Esophagus squamous epithelium (tissue), 4 donors: ENCODE data around the gene KRABD2.

Experiments used
- POLR2A ChIP-seq, 4 donors: fragments of 450-650 bp; IDR thresholded peaks; one replicate each; pipeline ENCODE4 v1.6.1; 2017; ENCODE audit warnings: antibody characterized with exemption in 4 of 4, mild to moderate bottlenecking in 4 of 4, moderate library complexity in 3 of 4
- TF ChIP-seq, protein P1 (sequence below), 6 experiments: fragments of 450-650 bp in 4 of 6; fragments of 200-600 bp in 2 of 6; sonication (generic) in 2 of 6; IDR thresholded peaks; one replicate each; pipeline ENCODE4 v1.5.1; 2016 to 2019; ENCODE audit warnings: antibody characterized with exemption in 6 of 6, mild to moderate bottlenecking in 4 of 6, moderate library complexity in 4 of 6

DNA sequence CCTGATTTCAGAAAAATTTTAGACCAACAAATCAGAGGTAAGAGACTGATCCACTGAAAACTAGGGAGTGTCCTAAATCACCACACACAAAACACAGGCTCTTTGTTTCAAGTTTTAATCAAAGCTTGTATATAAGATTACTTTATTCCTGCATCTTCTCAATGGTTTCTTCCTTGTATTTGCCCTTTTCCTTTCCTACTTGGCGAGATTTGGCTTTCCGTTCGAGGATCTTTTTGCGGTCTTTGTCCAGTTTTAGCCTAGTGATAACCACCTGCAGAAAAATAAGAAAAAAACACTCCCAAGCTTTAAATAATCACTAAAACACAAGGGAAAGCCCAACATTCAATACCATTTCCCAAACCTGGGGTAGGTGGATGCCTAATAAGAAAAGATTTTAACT is 918 bp upstream of the KRABD2 start:
- TF ChIP-seq, protein P1, sequence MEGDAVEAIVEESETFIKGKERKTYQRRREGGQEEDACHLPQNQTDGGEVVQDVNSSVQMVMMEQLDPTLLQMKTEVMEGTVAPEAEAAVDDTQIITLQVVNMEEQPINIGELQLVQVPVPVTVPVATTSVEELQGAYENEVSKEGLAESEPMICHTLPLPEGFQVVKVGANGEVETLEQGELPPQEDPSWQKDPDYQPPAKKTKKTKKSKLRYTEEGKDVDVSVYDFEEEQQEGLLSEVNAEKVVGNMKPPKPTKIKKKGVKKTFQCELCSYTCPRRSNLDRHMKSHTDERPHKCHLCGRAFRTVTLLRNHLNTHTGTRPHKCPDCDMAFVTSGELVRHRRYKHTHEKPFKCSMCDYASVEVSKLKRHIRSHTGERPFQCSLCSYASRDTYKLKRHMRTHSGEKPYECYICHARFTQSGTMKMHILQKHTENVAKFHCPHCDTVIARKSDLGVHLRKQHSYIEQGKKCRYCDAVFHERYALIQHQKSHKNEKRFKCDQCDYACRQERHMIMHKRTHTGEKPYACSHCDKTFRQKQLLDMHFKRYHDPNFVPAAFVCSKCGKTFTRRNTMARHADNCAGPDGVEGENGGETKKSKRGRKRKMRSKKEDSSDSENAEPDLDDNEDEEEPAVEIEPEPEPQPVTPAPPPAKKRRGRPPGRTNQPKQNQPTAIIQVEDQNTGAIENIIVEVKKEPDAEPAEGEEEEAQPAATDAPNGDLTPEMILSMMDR (IDR thresholded peaks at IDR 0.05) = no peak
- TF ChIP-seq POLR2A (IDR thresholded peaks at IDR 0.05) = no peak
